WTC11 (cell line): ENCODE data around the gene UBASH3B. TPM values are rescaled to one million over a fixed set of nuclear protein-coding genes. Genes with fewer than 3 reads are reported as not detected.

ENCODE experiments used
- ATAC-seq: fragments of 200-7000 bp; cut with Tn5 transposase; 2 replicates; pipeline ENCODE4 v1.10.0; 2021; ENCODE audit warnings: mild to moderate bottlenecking, moderate library complexity
- CTCF ChIA-PET: fragments of 300-600 bp; sonication (Branson Sonifier 250); formaldehyde crosslinking; loops from one replicate; lab custom pipeline; 2021; ENCODE audit warnings: antibody characterized with exemption; lab: Charles Lee
- POLR2A ChIA-PET: fragments of 350-600 bp; sonication (Branson Sonifier 250); formaldehyde crosslinking; loops from one replicate; lab custom pipeline; 2021; ENCODE audit warnings: antibody characterized with exemption; lab: Charles Lee
- DNase-seq: peaks from one replicate; pipeline ENCODE4 v3.0.0; 2021; ENCODE audit warnings: low spot score
- H3K27ac Mint-ChIP-seq: 2 replicates; pipeline ENCODE4 v1.8.0; 2021; ENCODE audit warnings: mixed read lengths
- H3K27me3 Mint-ChIP-seq: 2 replicates; pipeline ENCODE4 v1.8.0; 2021; ENCODE audit warnings: low read depth, mild to moderate bottlenecking, moderate library complexity, mixed read lengths
- H3K36me3 Mint-ChIP-seq: 2 replicates; pipeline ENCODE4 v1.8.0; 2021; ENCODE audit warnings: mixed read lengths
- H3K4me1 Mint-ChIP-seq: 2 replicates; pipeline ENCODE4 v1.8.0; 2022; ENCODE audit warnings: mixed read lengths
- H3K4me3 Mint-ChIP-seq: 2 replicates; pipeline ENCODE4 v1.8.0; 2021; ENCODE audit warnings: mild to moderate bottlenecking, moderate library complexity, mixed read lengths
- H3K9me3 Mint-ChIP-seq: 2 replicates; pipeline ENCODE4 v1.8.0; 2021; ENCODE audit warnings: mixed read lengths
- ATF1 ChIP-seq: sonication (generic); formaldehyde crosslinking; IDR thresholded peaks from 2 replicates; pipeline ENCODE4 v1.8.1; 2023; ENCODE audit warnings: mild to moderate bottlenecking, moderate library complexity, missing genetic modification reagents
- GTF2I ChIP-seq: fragments of 250-450 bp; sonication (Bioruptor Pico); conservative IDR thresholded peaks from 2 replicates; pipeline ENCODE4 v1.4.0; 2021; ENCODE audit warnings: mild to moderate bottlenecking
- JAZF1 ChIP-seq: fragments of 250-450 bp; sonication (Bioruptor Pico); IDR thresholded peaks from 2 replicates; pipeline ENCODE4 v1.9.0; 2021; ENCODE audit warnings: moderate library complexity, mild to moderate bottlenecking, inconsistent platforms
- NR3C1 ChIP-seq: sonication (generic); formaldehyde crosslinking; conservative IDR thresholded peaks from 2 replicates; pipeline ENCODE4 v1.8.1; 2023; ENCODE audit warnings: low read depth, mild to moderate bottlenecking, missing genetic modification reagents
- PRRX2 ChIP-seq: fragments of 250-450 bp; sonication (Bioruptor Pico); IDR thresholded peaks from 2 replicates; pipeline ENCODE4 v1.8.0; 2021; ENCODE audit warnings: mild to moderate bottlenecking
- SOX15 ChIP-seq: fragments of 250-450 bp; sonication (Bioruptor Pico); IDR thresholded peaks from 2 replicates; pipeline ENCODE4 v1.9.0; 2021; ENCODE audit warnings: mild to moderate bottlenecking
- SP1 ChIP-seq: sonication (generic); formaldehyde crosslinking; conservative IDR thresholded peaks from 2 replicates; pipeline ENCODE4 v1.8.1; 2022; ENCODE audit warnings: missing genetic modification reagents
- USF1 ChIP-seq: sonication (generic); formaldehyde crosslinking; IDR thresholded peaks from 2 replicates; pipeline ENCODE4 v1.8.0; 2022; ENCODE audit warnings: mild to moderate bottlenecking, missing genetic modification reagents
- ZBTB21 ChIP-seq: sonication (generic); formaldehyde crosslinking; IDR thresholded peaks from 2 replicates; pipeline ENCODE4 v1.8.1; 2023; ENCODE audit warnings: mild to moderate bottlenecking, missing genetic modification reagents, borderline replicate concordance
- ZNF138 ChIP-seq: sonication (generic); formaldehyde crosslinking; conservative IDR thresholded peaks from 2 replicates; pipeline ENCODE4 v1.8.1; 2022; ENCODE audit warnings: mild to moderate bottlenecking, moderate library complexity, missing genetic modification reagents
- ZNF219 ChIP-seq: sonication (generic); formaldehyde crosslinking; IDR thresholded peaks from 2 replicates; pipeline ENCODE4 v1.8.0; 2023; ENCODE audit warnings: missing genetic modification reagents, mild to moderate bottlenecking, borderline replicate concordance
- ZNF317 ChIP-seq: sonication (generic); formaldehyde crosslinking; IDR thresholded peaks from 2 replicates; pipeline ENCODE4 v1.8.1; 2023; ENCODE audit warnings: low read depth, mild to moderate bottlenecking, moderate library complexity, missing genetic modification reagents, borderline replicate concordance
- ZNF416 ChIP-seq: fragments of 250-450 bp; sonication (Bioruptor Pico); IDR thresholded peaks from 2 replicates; pipeline ENCODE4 v1.9.0; 2021; ENCODE audit warnings: mild to moderate bottlenecking, inconsistent platforms
- ZNF423 ChIP-seq: fragments of 250-450 bp; sonication (Bioruptor Pico); IDR thresholded peaks from 2 replicates; pipeline ENCODE4 v2.1.2; 2022; ENCODE audit warnings: mild to moderate bottlenecking, moderate library complexity
- ZNF512 ChIP-seq: sonication (generic); formaldehyde crosslinking; IDR thresholded peaks from 2 replicates; pipeline ENCODE4 v1.8.1; 2022; ENCODE audit warnings: missing genetic modification reagents, borderline replicate concordance
- total RNA-seq: library from RNA; stranded (reverse); gene quantifications from 3 replicates; pipeline ENCODE4 v1.2.3, GENCODE V29; 2021
- TF ChIP-seq, protein P1 (sequence below): sonication (generic); formaldehyde crosslinking; IDR thresholded peaks from 2 replicates; pipeline ENCODE4 v1.8.1; 2022; ENCODE audit warnings: low read depth, mild to moderate bottlenecking, moderate library complexity, missing genetic modification reagents, borderline replicate concordance
- TF ChIP-seq, protein P2 (sequence below): sonication (generic); formaldehyde crosslinking; IDR thresholded peaks from 2 replicates; pipeline ENCODE4 v1.8.1; 2023; ENCODE audit warnings: mild to moderate bottlenecking, missing genetic modification reagents, borderline replicate concordance

The UBASH3B gene
- total RNA-seq, 1 experiment from 2014 or later: 21.1 TPM

DNA sequence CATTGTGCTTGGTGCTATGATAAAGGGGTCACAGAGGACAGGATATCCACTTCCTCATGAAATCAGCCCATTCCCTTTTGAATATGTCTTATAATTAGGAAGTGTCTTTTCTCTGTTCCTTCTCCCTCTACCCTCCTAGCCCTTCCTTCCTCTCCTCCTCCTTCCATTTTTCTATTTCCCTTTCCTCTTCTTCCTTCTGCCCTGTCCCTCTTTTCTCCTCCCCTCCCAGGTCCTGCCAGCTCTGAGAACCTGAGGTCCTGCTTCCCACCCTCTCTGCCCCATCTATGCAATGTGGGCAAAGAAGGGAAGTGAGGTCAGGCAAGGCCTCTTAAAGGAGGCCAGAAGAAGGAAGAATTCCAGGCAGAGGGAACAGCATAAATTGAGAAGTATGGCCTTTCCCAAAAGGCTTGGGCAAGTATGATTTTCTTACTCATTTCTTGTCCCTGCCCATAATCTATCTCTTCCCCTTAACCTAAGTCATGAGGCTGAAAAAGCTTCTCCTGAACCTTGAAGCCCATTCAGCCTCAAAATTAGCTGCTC, 7.7 kb upstream of the UBASH3B start:
- CTCF ChIA-PET: interaction anchor here (1.4 to 1.7 kb wide), 3 partner anchors 8 to 19 kb away, joined by 4 to 7 read pairs (median 4); partner anchors contain the start of gene UBASH3B
- no peak for ATAC-seq
- TF ChIP-seq, protein P1, sequence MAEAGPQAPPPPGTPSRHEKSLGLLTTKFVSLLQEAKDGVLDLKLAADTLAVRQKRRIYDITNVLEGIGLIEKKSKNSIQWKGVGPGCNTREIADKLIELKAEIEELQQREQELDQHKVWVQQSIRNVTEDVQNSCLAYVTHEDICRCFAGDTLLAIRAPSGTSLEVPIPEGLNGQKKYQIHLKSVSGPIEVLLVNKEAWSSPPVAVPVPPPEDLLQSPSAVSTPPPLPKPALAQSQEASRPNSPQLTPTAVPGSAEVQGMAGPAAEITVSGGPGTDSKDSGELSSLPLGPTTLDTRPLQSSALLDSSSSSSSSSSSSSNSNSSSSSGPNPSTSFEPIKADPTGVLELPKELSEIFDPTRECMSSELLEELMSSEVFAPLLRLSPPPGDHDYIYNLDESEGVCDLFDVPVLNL: no peak
- no peak for TF ChIP-seq SP1 (CRISPR knock-in tag)
- no peak for TF ChIP-seq ZNF512 (CRISPR knock-in tag)
- TF ChIP-seq ZNF138 (CRISPR knock-in tag): no peak
- no peak for TF ChIP-seq ATF1 (CRISPR knock-in tag)
- Mint-ChIP-seq H3K27ac (no peak overlapping the region), H3K36me3 (no peaks in the 10 kb centered on the region), H3K27me3 (no peaks in the 10 kb centered on the region), H3K9me3 (no peaks in the 10 kb centered on the region), H3K4me1 (peaks cover 2% of the 10 kb centered on the region; the same call in 1 of the 2 replicates), H3K4me3 (no peak overlapping the region)
- POLR2A ChIA-PET: interaction anchor here (1.0 kb wide), 1 partner anchor 8 kb away, joined by 5 read pairs; the partner anchor contains the start of gene UBASH3B
- DNase-seq: no peak

DNA sequence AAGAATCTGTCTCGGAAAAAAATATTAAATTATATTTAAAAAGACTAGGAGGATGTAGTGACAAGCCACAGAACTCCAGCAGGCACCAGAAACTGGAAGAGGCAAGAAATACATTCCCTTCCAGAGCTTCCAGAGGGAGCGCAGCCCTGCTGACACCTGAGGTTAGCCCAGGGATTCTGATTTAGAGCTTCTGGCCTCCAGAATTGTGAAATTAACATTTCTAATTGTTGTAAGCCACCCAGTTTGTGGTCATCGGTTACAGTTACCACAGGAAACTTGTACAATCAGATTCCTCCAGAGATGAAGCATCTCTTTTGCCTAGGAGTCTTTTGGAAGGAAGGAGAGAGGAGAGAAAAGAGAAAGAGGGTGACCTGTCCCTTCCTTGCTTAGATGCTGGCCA, 6.4 kb upstream of the UBASH3B start:
- no peaks in the 10 kb centered on the region for H3K36me3 Mint-ChIP-seq
- TF ChIP-seq ZNF416: no peak
- TF ChIP-seq ZNF317: no peak
- TF ChIP-seq, protein P2, sequence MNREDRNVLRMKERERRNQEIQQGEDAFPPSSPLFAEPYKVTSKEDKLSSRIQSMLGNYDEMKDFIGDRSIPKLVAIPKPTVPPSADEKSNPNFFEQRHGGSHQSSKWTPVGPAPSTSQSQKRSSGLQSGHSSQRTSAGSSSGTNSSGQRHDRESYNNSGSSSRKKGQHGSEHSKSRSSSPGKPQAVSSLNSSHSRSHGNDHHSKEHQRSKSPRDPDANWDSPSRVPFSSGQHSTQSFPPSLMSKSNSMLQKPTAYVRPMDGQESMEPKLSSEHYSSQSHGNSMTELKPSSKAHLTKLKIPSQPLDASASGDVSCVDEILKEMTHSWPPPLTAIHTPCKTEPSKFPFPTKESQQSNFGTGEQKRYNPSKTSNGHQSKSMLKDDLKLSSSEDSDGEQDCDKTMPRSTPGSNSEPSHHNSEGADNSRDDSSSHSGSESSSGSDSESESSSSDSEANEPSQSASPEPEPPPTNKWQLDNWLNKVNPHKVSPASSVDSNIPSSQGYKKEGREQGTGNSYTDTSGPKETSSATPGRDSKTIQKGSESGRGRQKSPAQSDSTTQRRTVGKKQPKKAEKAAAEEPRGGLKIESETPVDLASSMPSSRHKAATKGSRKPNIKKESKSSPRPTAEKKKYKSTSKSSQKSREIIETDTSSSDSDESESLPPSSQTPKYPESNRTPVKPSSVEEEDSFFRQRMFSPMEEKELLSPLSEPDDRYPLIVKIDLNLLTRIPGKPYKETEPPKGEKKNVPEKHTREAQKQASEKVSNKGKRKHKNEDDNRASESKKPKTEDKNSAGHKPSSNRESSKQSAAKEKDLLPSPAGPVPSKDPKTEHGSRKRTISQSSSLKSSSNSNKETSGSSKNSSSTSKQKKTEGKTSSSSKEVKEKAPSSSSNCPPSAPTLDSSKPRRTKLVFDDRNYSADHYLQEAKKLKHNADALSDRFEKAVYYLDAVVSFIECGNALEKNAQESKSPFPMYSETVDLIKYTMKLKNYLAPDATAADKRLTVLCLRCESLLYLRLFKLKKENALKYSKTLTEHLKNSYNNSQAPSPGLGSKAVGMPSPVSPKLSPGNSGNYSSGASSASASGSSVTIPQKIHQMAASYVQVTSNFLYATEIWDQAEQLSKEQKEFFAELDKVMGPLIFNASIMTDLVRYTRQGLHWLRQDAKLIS (CRISPR knock-in tag): no peak
- no peak for TF ChIP-seq USF1 (CRISPR knock-in tag)
- TF ChIP-seq PRRX2 (CRISPR knock-in tag): no peak
- no peak for TF ChIP-seq JAZF1 (CRISPR knock-in tag)
- TF ChIP-seq ZBTB21 (CRISPR knock-in tag): no peak
- TF ChIP-seq ZNF423: no peak
- no peak for TF ChIP-seq NR3C1 (CRISPR knock-in tag)
- no peak for TF ChIP-seq ZNF219 (CRISPR knock-in tag)
- no peak for TF ChIP-seq GTF2I (CRISPR knock-in tag)
- TF ChIP-seq SOX15 (CRISPR knock-in tag): no peak
- ChIA-PET POLR2A (no interaction called here), CTCF (interaction anchor here (1.7 kb wide), 1 partner anchor 20 kb away, joined by 4 read pairs; no protein-coding TSS in a partner anchor)
- H3K27me3 Mint-ChIP-seq: peaks cover 8% of the 10 kb centered on the region
- no peaks in the 10 kb centered on the region for H3K9me3 Mint-ChIP-seq
- no peak overlapping the region for H3K4me3 Mint-ChIP-seq
- H3K4me1 Mint-ChIP-seq: peaks cover 6% of the 10 kb centered on the region
- no peak overlapping the region for H3K27ac Mint-ChIP-seq
- ATAC-seq (no peak), DNase-seq (no peak)
